SW 1271 (cell line): ENCODE measurements around the gene UBAP2.
"Not testable (repeated sequence)": the region's sequence is repeated elsewhere in the genome, so short reads cannot be mapped to it uniquely, and the experiment has no call there.

ENCODE experiments used
- DNase-seq, 2 experiments: peaks; one replicate each; lab custom pipeline; 2025; lab: John Stamatoyannopoulos, UW

Gene UBAP2

GRCh38 chr9:33964086-33964768 lies 84.5 kb downstream of the UBAP2 start:
- no peak for DNase-seq

- DNase-seq, result not testable (repeated sequence)
Observed at GRCh38 chr9:33962468-33962867, 86.2 kb downstream of the UBAP2 start.

- no peak for DNase-seq
Observed at GRCh38 chr9:33959725-33960124, 89.0 kb downstream of the UBAP2 start.

GRCh38 chr9:33956544-33956943 lies 92.1 kb downstream of the UBAP2 start:
- no peak for DNase-seq

- DNase-seq, result no peak
Observed at GRCh38 chr9:33952066-33952465, 96.6 kb downstream of the UBAP2 start.

- DNase-seq, result no peak
Observed at GRCh38 chr9:33950371-33950770, 98.3 kb downstream of the UBAP2 start.

GRCh38 chr9:33946779-33947535 lies 101.7 kb downstream of the UBAP2 start:
- DNase-seq, result peak; percentile 36 to 74

- DNase-seq, result no peak
Observed at GRCh38 chr9:33943389-33943788, 105.3 kb downstream of the UBAP2 start.

GRCh38 chr9:33942471-33943083 lies 106.1 kb downstream of the UBAP2 start:
- DNase-seq, result peak in 1 of 2 experiments; percentile 42

- DNase-seq, result no peak
Observed at GRCh38 chr9:33939924-33940874, 108.5 kb downstream of the UBAP2 start.

- no peak for DNase-seq
Observed at GRCh38 chr9:33934188-33934878, 114.4 kb downstream of the UBAP2 start.

GRCh38 chr9:33932078-33932807 lies 116.4 kb downstream of the UBAP2 start:
- DNase-seq, result no peak

GRCh38 chr9:33931326-33931725 lies 117.4 kb downstream of the UBAP2 start:
- no peak for DNase-seq

GRCh38 chr9:33927694-33928093 lies 121.0 kb downstream of the UBAP2 start:
- DNase-seq, result no peak

GRCh38 chr9:33926746-33927485 lies 121.8 kb downstream of the UBAP2 start:
- no peak for DNase-seq

GRCh38 chr9:33924978-33925797 lies 123.5 kb downstream of the UBAP2 start:
- peak in 1 of 2 experiments; percentile 21 for DNase-seq

GRCh38 chr9:33923998-33924701 lies 124.5 kb downstream of the UBAP2 start:
- no peak for DNase-seq

GRCh38 chr9:33923079-33923478 lies 125.6 kb downstream of the UBAP2 start:
- DNase-seq, result no peak
